ENCODE data around the gene WNK2.

WNK2 gene

GRCh38 chr9:93280661-93281259 lies 96.8 kb downstream of the WNK2 start:
- DNase-seq: no peak

DNA sequence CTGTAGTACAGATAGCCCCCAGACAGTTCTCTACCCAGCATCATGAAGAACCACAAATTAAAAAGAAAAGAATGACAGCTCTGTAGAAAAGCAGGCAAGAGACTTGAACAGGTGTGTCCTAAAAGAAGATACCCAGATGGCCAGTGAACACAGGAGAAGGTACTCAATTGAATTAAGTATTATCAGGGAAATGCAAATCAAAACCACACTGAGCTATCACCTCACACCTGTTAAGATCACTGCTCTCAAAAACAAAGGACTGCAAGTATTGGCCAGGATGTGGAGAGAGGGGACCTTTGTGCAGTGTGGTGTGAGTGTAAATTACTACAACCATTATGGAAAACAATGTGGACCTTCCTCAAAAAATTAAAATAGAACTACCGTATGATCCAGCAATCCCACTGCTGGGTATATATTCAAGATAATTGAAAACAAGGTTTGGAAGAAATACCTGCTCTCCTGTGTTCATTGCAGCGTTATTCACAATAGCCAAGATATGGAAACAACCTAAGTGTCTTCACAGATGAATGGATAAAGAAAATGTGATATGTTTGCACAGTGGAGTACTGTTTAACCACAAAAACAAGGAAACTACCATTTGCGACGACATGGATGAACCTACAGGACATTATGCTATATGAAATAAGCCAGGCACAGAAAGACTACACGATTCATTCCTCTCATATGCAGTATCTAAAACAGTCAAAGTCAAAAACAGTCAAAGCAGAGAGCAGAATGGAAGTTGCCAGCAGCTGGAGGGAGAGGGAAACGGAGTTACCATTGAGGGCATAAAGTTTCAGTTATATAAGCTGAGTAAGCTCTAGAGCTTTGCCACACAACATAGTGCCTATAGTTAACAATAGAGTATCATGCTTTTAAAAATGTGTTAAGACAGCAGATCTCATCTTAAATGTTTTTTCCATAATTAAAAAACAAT lies 102.6 kb downstream of the WNK2 start:
- no peak for DNase-seq

- DNase-seq: no peak
Measured at GRCh38 chr9:93287189-93287552, 103.2 kb downstream of the WNK2 start.

DNA sequence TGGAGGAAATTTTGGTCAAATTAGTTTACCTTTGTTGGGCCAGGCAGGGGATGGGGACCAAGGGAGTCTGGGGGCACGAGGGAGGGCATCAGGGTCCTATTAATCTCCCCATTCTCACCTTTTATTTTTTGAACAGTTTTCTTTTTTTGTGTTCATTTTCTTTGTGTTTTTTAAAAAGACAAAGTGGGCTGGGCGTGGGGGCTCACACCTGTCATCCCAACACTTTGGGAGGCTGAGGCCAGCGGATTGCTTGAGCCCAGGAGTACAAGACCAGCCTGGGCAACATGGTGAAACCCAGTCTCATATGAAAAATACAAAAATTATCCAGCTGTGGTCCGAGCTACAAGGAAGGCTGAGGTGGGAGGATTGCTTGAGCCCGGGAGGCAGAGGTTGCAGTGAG lies 103.7 kb downstream of the WNK2 start:
- DNase-seq: no peak

- DNase-seq: no peak
Measured at GRCh38 chr9:93288341-93288740, 104.4 kb downstream of the WNK2 start.

- DNase-seq: no peak
Measured at GRCh38 chr9:93288891-93289883, 105.2 kb downstream of the WNK2 start.

- no peak for DNase-seq
Measured at GRCh38 chr9:93290495-93291434, 106.8 kb downstream of the WNK2 start.

- DNase-seq: no peak
Measured at GRCh38 chr9:93291536-93292287, 107.8 kb downstream of the WNK2 start.

GRCh38 chr9:93292288-93292615 lies 108.3 kb downstream of the WNK2 start:
- DNase-seq: no peak

GRCh38 chr9:93292664-93293328 lies 108.9 kb downstream of the WNK2 start:
- no peak for DNase-seq

GRCh38 chr9:93294011-93294410 lies 110.1 kb downstream of the WNK2 start:
- no peak for DNase-seq

DNA sequence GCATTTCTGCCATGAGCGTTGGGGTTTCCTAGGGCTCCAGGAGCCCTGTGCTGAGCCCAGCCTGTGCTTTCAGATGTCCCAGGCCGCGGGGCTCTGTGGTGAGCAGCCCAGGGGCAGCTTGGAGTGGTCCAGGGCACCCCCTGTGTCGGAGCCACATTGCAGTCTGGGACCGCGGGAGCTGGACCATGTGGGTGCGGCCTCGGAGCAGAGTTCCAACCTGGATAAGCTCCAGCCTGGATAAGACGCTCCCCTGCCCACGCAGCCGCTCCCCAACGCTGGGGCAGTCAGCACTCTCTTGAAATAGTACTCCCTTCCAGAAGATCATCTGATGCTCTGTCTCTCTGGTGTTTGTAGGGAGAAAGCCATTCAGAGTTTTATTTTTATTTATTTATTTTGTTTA lies 111.1 kb downstream of the WNK2 start:
- no peak for DNase-seq

DNA sequence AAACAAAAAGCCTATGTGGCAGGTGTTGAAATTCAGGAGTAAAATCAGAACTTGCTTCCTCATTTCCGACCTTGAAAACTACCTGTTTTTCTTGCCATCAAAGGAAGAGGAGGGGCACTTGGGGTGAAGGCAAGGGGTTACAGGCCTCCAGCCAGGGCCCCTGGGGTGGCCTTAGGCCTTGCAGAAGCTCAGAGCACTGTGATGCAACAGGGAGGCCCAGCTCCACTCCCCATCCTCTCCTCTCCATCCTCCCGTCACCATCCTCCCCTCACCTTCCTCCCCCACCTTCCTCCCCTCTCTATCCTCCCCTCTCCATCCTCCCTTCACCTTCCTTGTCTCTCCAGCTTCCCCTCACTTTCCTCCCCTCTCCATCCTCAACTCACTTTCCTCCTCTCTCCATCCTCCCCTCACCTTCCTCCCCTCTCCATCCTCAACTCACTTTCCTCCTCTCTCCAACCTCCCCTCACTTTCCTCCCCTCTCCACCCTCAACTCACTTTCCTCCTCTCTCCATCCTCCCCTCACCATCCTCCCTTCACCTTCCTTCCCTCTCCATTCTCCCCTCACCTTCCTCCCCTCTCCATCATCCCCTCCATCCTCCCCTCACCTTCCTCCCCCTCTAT lies 111.6 kb downstream of the WNK2 start:
- no peak for DNase-seq

DNA sequence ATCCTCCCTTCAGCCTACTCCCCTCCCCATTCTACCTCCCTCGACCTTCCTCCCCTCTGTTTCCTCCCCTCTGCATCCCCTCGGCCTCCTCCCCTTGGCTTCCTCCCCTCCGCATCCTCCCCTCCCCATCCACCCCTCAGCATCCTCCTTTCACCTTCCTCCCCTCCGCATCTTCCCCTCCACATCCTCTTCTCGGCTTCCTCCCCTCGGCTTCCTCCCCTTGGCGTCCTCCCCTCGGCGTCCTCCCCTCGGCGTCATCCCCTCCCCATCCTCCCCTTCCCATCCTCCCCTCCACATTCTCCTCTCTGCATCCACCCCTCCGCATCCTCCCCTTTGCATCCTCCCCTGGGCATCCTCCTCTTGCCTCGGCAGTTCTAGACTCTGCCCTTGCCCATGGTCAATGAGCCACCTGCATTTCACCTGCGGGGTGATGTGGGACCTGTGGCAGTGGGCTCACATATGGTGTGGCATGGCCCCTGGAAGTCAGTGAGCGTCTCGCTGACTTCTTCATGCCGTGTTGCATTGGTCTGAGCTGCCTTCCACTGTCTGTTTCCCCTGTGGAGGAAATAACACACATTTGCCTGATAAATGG lies 113.0 kb downstream of the WNK2 start:
- no peak for DNase-seq

GRCh38 chr9:93297659-93298497 lies 113.9 kb downstream of the WNK2 start:
- DNase-seq: no peak

- no peak for DNase-seq
Measured at GRCh38 chr9:93298498-93299417, 114.8 kb downstream of the WNK2 start.

DNA sequence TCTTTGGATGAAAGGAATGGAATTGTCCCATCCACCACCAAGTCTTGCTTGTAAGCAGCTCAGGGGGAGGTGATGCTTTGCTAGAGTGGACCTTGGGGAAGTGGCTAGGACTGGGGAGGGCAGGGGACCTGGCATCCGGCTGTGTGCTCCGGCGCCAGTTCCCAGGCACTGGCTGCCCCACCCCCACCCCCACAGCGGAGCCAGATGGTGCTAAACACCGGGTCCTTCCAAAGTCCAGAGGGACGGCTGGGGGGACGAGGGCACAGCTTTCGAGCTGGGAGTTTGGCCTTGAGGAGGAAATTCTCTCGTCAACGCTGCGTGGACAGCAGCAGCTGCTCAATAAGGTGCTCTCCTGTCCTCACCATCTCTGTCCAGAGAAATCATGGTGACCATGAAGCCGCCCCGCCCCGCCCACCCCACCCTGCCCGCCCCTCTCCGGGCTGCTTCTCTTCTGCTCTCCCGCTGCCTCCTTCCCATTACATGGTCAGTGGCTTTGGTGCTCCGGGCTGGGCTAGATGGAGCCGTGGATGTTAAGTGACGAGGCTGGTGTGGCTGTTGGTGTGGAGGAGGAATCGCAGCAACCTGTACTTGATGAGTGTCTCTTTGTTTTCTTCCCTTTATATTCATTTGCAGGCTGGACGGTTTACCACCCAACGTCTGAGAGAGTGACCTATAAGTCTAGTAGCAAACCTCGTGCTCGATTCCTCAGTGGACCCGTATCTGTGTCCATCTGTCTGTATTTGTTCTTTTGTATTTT lies 115.7 kb downstream of the WNK2 start:
- no peak for DNase-seq
